Measurements from ENCODE around the gene RAPSN.

DNA sequence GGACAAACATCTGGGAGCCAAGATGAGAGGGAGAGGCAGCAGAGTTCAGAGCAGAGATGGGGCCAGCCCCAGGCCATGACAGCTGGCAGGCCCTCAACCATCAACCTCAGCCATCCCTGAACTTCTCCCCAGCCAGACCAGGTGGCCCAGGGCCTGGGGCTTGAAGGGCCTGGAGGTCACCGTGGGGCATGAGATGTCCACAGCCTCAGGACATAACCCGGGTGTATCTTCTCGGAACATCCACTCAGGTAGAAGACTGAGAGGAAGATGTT is 53.0 kb downstream of the RAPSN start:
- TF ChIP-seq POLR2A (IDR thresholded peaks at IDR 0.05; ENCODE audit: low read depth, low read length): no peak
- no peak for TF ChIP-seq POLR2AphosphoS5 (IDR thresholded peaks at IDR 0.05; ENCODE audit: low read depth, low read length)
- TF ChIP-seq TAF1 (IDR thresholded peaks at IDR 0.05; ENCODE audit: low read depth, low read length): no peak
- TF ChIP-seq POU2F2 (IDR thresholded peaks at IDR 0.05; ENCODE audit: low read depth, low read length): no peak
- TF ChIP-seq SPI1 (IDR thresholded peaks at IDR 0.05; ENCODE audit: low read depth, low read length): no peak

Data from GM12891 (cell line).